HG03064 (cell line): ENCODE data around the gene CAV2.

Source experiments
- ATAC-seq: cut with Tn5 transposase; IDR thresholded peaks from one replicate; pipeline ENCODE4 v1.9.1; 2021; ENCODE audit warnings: low read depth; ENCODE audit not compliant: unreplicated experiment

CAV2 gene

DNA sequence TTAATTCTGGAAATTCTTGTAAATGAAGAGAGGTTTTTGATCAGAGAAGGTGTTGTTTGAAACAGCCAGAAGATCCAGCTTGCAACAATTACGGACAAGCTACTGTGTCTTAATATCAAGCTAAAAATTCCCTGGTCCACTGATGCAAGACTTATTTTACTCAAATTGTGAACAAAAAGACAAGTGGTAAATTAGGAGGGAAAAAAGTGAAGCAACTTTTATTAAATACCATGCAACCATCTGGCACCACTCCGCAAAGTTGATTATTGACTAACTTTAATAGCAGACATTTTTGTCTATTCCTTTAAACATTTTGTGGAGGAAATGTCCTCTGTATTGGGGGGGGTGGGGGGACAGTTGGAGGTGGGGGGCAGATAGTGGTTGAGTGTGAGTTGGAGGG, 5.1 kb upstream of the CAV2 start:
- ATAC-seq = no peak

DNA sequence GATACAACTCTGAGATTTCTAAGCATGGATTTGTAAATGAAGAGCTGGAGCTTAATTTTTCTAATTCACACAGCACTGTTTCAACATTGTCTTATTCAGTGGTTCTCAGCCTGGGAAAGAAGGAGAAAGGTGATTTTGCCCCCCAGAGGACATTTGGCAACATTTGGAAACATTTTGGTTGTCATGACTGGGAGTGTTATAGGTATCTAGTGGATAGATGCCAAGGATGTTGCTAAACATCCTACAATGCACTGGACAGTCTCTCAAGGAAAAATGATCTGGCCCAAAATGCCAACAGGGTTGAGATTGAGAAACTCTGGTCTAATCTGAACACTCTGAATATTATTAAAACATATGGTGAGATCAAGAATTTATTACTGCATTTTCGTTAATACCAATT, 3.8 kb upstream of the CAV2 start:
- ATAC-seq = no peak

DNA sequence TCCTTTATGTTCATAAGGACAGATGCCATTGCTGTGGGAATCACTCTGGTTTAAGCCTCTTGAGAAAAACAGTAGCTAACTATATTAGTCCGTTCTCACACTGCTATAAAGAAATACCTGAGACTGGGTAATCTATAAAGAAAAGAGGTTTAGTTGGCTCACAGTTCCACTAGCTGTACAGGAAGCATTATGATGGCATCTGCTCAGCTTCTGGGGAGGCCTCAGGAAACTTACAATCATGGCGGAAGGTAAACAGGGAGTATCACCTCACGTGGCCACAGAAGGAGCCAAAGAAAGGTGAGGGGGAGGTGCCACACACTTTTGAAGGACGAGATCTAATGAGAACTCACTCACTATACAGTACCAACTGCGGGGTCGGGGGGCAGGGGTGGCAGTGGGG, 2.9 kb upstream of the CAV2 start:
- no peak for ATAC-seq

DNA sequence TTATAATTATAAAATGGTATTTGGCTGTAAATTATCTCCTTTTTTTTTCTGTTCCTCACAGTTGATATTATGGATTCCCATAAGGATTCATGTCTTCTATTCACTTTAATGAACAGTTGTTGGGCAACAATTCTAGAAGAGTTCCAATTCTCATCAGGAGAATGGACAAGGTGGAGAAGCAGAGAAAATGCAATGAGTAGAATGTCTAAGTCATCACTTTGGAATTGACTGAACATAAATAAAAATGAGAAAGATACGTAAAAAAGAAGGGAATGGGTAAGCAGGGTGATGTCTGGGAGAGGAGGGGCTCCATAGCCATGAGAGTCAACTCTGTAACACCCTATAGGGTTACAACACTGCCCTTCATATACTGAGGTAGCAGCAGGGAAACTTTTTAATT, 1.8 kb upstream of the CAV2 start:
- no peak for ATAC-seq

DNA sequence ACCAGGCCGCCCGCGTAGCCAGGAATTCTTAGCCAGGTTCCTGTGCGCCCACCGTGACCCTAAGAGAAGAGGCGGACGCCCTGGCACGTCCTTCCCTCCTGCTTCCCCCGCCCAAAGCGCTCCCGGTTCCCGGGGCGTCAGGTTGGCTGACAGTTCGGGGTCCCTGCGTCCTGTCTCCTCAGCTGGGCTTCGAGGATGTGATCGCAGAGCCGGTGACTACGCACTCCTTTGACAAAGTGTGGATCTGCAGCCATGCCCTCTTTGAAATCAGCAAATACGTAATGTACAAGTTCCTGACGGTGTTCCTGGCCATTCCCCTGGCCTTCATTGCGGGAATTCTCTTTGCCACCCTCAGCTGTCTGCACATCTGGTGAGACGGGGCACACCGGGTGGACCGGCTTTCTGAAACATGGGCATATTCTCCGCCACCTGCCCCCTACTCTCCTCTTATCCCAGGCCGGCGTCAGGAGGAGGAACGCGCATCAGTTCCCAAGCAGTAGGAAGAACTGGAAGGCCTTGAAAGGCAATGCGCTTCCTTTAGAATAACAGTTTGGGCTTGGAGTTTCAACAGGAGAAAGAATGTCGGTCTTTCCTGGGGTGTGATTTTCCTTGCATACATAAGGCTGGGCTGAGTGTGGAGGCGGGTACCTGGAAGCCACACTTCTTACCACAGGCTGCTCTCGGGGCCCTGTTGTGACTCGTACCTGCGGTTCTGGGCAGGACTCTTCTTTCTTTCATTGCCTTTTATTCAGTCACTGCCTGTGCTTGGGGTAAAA, 728 bp downstream of the CAV2 start:
- no peak for ATAC-seq

DNA sequence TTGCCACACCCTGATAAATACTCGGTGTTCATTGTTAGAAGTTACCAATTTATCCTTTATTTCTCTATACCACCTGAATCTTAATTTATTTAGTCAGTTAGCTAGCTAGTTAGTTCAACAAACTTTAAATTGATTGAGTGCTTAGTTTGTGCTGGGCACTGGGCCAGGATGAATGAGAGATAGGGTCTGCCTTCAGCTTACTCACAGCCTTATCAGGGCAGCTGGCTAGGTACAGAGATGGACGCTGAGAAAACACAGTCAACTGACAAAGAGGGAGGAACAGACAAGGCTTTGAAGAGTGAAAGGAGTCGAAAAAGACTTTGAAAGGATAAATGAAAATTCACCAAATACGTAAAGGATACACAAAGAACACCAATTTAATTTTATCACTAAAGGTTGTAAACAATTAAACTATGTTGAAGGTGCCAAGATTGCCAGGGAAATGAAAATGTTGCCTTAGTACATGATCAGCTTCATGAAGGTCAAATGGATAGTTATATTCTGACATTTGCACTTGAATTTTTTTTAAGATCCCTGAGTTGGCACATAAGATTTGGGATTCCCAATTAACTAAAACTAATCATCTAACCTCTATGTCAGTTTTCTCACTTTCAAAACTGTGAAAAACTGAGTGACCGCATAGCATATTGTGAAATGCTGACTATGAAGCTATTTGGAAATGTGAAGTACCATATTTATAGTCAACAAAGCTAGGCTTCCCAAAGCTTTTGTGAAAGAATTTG, 2.1 kb downstream of the CAV2 start:
- ATAC-seq = no peak

DNA sequence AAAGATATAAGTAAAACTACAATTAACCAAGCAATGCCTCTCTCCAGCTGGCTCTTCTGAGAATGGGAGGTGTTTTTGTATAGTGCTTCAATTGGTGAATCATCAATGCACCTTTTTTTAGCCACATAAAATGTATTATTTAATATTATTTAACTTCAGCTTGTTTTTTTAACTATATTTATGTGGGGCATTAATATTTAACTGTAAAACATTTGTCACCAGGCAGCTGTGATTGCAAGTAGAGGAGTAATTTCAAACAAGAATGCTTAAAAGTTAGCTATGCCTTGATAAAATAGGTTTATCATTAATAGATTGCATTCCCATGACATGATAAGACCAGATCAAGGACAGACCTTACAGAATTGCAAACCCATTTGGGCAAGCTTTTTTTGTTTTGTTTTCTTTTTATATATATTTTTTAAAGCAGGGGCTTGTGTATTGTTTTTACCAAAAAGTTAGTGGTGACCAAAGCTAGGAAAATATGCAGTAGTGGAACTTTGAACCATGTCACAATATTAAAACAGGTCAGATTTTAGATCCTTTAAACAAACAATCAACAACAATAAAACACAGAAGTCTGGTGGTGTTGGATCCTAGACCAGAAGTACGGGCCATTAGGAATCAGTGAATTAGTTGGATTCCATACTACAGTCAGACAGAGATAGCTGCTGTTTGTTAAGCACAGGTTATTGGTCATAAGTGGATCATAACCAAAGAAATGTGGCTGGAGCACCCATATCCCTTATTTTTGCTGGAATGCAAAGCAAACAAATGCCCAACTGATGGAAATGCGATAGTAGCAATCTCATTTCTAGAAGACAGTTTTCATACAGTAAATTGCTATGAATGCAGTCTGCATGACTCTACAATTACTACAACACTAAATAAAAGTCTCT, 2.9 kb downstream of the CAV2 start:
- ATAC-seq = no peak

DNA sequence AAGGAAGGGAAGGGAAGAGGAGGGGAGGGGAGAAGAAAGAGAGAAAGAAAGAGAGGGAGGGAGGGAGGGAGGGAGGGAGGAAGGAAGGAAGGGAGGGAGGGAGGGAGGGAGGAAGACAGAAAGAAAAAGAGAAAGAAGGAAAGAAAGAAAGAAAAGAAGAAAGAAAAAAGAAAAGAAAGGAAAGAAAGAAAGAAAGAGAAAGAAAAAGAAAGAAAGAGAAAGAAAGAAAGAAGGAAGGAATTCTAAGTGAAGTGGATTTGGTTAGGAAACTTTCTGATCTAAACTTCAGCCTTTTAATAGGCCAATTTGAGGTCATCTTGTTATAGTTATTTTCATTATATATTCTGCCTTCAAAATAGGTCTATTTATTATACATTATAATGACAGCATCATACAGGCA, 4.3 kb downstream of the CAV2 start:
- no peak for ATAC-seq

DNA sequence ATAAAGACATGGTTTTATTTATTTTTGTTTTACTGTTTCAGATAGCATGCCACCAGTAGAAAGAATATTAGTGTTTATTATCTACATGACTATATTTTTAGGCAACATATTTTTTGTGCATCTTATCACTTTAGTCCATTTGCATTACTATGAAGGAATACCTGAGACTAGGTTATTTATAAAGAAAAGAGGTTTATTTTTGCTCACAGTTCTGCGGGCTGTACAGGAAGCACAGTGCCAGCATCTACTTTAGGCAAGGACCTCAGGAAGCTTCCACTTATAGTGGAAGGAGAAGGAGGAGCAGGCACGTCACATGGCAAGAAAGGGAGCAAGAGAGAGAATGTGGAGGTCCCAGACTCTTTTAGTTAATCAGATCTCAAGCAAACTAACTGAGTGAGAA, 5.7 kb downstream of the CAV2 start:
- ATAC-seq = no peak

DNA sequence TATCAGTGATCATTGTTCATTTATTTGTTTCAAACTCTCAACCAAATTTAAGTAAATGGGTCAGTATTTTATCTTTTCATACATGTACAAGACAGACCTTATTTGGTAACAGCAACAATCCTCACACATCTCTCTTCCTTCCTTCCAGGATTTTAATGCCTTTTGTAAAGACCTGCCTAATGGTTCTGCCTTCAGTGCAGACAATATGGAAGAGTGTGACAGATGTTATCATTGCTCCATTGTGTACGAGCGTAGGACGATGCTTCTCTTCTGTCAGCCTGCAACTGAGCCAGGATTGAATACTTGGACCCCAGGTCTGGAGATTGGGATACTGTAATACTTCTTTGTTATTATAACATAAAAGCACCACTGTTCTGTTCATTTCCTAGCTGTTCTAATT, 6.3 kb downstream of the CAV2 start:
- ATAC-seq = no peak

DNA sequence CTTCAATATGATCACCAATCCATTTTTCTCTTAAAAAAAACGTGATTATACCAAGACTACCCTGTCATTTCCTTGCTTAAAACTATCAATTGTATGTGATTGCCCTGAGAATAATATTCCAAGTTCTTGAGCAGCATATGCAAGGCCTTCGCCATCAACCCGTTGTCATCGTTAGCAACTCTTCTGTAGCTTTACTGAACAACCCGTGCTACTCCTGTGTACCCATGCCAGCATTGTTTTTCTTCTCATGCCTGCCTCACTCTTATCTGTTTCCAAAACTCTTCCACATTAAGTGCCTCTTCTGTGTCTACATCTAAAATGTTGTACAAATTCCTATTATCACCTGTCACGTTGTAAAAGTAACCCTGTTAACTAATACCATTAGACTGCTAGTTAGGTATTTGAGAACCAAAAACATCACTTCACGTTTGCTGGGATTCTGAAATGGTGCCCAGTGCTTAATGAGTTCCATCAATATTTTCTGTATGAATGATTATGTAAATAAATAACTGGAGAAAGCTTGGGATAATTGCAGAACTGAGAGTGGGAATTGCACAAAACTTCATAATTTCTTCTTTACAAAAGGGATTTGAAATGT, 10.5 kb downstream of the CAV2 start:
- ATAC-seq = no peak

DNA sequence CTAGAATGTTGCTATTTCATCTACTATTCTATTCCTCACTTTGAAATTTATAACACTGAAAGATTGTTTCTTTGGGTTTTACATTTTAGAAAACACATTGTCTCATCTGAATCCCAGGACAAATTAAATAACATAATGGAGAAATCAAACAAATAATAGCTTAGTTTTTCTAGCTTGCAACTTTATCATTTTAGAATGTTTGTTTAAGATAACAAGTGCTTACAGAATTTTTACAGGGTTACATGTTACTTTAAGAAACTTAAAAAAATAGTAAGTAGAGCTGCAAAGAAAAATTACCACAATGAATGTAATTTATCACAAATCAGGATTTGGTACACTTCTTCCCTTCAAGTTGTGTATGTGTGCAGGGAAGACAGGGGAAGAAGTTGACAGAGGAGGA, 11.3 kb downstream of the CAV2 start:
- no peak for ATAC-seq

DNA sequence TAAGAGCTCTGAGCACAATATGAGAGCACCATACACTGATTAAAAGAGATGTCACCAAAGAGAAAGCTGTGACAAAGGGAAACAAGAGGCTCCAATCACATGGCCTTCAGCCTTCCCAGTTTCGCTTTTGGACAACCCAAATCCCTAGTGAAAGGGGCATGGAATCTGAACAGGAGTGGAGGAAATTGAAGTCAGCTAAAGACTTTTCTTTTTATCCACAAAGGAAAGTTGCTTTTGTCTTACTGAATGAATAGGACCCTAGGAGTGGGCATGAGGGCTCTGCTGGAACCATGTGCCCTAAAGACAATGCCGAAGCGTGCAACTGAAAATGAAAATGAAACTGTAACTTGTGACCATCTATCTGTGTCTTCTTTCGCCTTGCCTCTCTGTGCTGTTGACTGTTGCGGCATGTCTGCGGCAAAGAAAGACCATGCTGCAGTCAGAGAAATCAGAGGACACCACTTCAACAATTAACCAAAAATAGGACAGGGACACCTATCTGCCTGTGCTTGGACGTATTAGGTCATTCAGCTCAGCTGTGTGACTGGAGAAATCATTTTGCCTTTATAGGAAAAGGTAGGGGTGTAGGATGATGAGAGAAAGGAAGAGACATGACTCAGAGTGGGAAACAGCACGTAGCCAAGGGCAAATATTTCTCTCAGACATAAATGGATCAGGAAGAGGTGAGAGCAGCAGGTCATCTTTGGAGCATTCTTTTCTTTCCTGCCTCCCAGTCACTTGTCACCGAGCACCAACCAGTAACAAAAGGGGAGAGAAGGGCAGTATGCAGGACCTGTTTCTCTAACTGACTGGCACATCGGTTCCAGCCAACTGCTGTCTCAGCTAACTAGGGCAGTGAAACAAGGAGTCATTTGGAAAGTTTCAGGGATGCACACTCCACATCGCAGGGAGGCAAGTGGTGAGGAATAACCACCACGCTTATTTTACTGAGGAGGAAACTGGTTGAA, 12.3 kb downstream of the CAV2 start:
- peak; percentile 97 for ATAC-seq

DNA sequence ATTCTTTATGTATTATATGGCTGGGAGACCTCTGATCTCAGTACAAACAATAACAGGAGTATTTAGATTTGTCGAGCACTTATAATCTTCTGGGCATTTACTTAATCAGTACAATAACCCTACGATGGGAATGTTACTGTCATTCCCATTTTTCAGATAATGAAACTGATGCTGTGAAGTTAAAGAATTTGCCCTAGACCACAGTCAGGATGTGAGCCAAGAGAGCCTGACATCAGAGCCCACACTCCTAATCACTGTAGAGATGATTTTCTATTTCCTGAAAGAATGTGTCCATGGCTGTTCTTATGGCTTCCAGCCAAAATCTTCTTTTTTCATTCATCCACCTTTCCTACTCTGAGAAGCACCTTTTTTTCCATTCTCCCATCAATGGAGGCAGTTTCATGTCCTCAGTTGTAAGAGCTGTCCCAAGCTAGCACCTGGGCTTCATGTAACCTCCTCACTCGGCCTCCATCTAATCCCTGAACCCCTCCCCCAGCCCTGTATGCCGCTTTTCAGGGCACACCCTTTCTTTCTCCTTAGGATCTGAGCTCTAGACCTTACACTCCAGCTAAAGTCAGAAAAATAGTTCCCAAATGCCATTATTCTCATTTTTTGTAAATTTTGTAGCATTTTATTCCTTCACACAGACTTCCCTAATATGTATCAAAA, 13.1 kb downstream of the CAV2 start:
- no peak for ATAC-seq

DNA sequence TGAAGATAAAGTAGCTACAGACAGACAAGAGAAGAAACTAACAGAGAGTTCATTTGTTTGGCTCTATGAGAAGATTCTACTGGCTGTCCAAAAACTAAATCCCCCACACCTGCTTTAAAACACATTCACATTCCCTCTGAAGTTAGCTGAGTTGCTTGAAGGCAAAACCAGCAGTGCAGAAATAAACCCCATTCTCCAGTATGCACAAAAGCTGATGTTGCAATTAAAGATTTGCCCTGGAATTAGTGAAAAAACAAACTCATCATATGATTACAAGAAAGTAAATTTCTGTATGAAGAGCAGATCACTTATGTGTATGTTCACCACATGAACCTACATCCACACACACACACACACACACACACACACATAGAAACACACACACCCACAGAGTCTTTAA, 16.0 kb downstream of the CAV2 start:
- no peak for ATAC-seq

DNA sequence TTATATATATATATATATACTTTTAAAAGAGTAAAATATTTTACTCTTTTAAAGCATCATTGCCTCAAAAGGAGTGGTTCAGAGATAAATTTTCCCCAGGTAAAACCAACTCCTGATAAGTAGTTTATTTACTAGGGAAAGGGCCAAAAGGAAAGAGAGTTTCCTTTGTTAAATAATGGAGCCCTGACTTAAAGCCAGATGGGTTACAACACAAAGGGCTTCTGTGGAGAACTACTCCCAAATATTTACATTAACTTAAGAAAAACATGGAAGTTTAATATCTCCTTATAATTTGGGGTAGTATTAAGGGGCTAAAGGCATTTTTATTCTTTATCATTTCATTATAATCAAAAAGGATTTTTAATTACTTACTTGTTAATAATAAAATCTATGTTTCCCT, 16.8 kb downstream of the CAV2 start:
- no peak for ATAC-seq

DNA sequence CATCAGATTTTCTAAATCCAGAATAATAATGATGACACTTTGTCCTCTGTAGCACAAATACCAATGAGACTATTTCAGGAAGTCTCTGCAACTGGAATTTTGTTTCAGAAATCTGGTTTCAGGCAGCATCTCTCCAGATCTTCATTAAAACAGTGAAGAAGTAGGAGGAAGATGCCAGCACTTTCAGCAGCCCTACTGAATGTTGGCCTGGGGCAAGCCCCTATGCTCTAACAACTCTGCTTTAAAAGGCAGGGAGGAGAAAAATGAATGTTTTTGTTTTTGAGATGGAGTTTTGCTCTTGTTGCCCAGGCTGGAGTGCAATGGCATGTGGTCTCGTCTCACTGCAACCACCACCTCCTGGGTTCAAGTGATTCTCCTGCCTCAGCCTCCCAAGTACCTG, 18.1 kb downstream of the CAV2 start:
- no peak for ATAC-seq

DNA sequence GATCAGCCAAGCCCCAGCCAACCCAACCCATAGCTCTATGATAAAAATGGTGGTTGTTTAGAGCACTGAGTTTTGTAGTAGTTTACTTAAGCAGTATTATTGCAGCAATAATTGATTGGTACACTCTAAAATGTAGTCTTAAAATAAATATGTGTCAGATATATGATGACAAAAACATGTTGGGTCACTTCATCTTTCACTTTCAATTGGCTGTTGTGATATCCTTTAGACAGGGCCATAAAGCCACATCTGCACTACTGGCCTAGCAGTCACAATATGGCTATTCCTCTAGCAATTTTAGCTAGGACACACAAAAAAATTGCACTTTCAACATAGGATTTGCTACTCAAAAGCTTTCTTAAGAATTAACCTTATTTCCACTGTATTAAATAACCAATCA, 19.4 kb downstream of the CAV2 start:
- no peak for ATAC-seq

DNA sequence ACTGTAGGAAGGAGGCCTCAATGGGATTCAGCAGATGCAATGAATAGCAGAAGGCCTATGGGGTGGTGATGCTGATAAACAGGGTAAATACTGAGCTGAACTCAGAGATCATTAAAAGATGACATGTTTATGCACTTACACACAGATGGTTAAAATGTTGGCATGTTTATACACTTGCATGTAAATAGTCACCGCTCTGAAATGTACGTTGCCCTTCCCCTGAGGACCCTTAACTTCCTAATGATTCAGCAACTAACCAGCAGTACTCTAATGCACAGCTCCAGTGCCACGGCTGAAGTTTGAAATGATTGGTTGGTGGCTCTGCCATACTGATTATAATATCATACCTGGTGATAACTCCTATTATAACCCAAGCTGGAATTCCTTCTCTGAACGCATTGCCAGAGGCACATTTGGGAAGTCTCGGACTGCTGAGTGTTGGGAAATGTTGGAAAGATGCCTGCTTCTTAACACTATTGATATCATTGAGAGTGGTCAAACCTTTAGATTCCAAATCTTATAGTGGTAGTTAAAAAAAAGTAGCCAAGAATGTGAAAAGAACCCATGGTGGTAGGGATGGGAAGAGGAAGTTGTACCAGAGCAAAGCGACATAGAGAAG, 21.6 kb downstream of the CAV2 start:
- ATAC-seq = no peak
